HG02642 (cell line): ENCODE measurements around the gene DCAF8.

ENCODE experiments used
- ATAC-seq: cut with Tn5 transposase; IDR thresholded peaks from one replicate; pipeline ENCODE4 v1.9.1; 2021; ENCODE audit warnings: mild to moderate bottlenecking; ENCODE audit not compliant: unreplicated experiment, poor library complexity

Gene DCAF8

DNA sequence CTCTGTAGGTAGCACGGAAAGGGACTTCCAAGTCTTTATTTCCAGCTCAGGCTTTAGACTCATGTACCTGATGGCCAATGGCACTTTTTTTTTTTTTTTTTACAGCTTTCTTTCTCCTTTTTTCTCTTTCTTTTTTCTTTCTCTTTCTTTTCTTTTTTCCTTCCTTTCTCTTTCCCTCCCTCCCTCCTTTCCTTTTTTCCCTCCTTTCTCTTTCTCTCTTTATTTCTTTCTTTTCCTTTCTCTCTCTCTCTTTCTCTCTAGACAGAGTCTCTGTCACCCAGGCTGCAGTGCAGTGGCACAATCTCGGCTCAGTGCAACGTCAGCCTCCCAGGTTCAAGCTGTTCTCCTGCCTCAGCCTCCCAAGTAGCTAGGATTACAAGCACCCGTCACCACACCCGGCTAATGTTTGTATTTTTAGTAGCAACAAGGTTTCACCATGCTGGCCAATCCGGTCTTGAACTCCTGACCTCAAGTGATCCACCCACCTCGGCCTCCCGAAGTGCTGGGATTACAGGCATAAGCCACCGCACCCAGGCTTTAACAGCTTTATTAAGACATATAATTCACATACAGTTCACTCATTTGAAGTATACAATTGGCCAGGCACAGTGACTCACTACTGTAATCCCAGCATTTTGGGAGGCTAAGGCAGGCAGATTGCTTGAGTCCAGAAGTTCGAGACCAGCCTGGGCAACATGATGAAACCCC, 5.1 kb upstream of the DCAF8 start:
- ATAC-seq = no peak

DNA sequence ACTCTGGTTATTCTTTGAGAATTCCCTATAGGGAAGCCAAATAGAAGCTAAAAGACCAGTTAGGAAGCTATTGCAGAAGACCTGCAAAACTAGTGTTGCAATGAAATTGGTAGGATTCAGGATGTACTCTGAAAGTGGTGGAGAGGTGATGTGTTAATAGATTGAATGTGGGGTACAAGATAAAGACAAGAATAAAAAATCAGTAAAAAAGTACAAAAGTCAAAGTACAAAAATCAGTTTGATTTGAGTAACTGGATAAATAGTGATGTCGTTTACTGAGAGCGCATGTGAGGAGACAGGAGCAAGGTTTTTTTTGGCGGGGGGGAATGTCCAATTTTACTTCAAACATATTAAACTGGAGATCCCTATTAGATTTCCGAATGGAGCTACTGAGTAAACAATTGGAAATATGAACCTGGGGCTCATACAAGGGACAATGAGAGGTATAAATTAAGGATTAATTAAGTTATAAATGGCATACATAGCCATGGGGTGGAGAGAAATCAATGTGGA, 2.5 kb upstream of the DCAF8 start:
- ATAC-seq = no peak

DNA sequence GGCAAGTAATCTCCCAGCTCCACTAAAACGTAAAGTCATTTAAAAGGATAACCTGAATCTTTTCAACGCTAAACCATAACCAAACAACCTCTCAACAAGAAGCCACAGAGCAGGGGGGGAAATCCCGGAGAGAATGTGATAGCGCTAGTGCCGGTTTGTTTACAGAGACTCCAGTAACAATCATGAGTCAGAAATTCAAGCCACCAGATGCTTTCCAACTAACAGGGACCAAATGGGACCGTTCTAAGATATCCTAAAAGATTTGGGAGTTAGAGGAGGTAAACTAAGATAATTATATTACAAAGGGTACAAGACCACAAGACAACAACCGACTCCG, 825 bp downstream of the DCAF8 start:
- peak; percentile 27 for ATAC-seq

DNA sequence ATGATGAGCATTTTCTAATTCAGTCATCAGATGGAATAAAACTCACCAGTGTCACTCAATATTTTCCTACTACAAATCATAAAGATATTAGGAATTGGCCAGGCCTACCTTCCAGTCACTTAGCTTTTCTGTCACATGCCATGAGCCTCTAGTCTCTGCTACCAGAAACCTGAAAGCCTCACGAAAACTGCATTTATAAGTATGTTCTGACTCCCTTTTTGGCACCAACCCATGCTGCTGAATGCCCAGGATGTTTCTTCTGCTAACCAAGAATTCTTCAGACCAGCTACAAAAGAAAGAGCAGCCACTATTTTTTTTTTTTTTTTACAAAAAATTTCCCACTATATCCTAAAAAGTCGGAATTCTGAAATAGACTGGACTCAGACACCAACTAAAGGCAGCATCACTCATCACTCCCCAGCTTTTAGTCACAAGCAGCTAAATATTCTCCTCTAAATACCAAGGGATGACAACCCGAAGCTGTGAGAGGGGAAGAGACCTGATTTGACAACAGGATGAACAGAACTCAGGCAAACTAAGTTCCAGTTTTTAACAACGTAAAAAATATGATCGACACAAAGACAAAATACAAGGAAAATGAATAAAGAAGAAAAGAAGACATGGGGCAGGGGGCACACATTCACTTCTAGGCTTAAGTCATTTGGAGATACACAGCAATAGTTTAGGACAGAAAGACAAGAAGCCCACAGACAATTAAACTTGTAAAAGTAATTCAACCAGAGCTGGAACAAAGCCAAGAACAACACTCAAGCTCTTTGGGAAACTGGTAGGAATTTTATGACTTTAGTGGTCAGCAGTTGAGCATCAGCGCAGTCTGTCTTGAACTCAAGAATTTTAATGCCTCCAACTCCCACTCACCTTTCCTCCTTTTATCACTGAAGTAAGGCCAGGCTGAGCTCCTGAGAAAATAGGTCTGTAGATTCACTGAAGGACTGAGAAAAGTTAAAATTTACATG, 1.7 kb downstream of the DCAF8 start:
- no peak for ATAC-seq

DNA sequence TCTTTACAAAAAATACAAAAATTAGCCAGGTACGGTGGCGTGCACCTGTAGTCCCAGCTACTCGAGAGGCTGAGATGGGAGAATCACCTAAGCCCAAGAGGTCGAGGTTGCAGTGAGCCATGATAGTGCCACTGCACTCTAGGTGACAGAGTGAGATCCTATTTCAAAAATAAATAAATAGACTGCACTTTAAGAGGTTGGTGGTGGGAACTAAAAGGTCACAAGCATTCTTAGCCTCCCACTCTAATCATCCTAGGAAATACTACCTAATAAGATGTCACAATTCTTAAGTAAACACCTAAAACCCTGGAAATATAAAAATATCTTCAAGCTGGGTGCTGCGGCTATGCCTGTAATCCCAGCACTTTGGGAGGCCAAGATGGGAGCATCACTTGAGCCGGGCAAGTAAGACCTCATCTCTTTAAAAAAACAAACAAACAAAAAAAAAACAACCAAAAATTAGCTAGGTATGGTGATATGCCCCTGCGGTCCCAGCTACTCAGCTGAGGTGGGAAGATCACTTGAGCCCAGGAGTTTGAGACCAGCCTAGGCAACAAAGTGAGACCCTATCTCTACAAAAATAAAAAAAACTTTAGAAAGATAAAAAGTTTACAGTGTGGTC, 4.1 kb downstream of the DCAF8 start:
- no peak for ATAC-seq

DNA sequence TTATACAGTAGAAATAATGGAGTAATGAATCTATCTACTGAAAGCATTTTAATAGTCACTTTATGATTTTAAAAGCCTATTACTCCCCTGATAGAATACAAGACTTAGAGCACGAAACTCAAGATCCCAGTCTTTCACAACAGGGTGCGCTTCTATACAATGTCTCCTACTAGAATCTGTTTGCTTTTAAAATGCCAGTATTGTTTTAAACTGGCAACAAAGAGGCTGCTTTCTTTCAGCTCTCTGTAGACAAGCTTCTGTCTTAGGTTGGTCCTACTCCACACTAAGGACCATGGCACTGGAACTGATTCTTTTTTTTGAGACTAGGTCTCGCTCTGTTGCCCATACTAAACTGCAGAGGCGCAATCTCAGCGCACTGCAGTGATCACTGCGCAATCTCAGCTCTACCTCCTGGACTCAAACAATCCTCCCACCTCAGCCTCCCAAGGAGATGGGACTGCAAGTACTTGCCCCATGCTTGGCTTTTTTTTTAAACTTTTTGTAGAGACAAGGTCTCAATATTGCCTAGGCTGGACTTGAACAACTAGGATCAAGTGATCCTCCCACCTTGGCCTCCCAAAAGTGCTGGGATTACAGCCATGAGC, 4.8 kb downstream of the DCAF8 start:
- ATAC-seq = no peak

DNA sequence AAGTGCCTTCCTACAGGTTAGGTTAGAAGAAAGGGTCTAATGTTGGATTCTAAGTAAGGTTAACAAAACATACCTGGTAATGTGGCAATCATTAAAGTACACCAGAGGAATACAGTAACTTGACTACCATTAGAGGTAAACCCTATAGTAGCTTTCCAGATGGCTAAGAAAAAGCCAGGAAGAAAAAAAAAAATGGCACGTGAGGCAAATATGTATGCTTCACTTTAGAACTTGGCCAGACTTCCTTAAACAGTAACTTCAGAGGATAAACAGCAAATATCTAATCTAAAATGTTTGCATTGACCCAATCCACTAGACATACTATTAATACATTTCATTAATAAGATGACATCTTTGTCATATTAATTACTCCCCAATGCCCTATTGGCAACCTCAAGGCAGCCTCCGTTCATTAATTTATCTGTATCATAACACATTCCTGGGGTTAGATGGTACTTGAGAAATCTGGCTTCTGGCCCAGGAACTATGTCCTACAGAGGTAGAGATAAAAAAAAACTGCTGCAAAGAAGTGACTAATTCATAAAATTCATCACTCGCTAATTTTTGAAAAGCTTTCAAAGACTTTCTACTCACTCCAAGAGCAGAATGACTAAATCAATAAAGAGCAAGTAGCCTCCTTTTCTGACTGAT, 5.8 kb downstream of the DCAF8 start:
- ATAC-seq = no peak

DNA sequence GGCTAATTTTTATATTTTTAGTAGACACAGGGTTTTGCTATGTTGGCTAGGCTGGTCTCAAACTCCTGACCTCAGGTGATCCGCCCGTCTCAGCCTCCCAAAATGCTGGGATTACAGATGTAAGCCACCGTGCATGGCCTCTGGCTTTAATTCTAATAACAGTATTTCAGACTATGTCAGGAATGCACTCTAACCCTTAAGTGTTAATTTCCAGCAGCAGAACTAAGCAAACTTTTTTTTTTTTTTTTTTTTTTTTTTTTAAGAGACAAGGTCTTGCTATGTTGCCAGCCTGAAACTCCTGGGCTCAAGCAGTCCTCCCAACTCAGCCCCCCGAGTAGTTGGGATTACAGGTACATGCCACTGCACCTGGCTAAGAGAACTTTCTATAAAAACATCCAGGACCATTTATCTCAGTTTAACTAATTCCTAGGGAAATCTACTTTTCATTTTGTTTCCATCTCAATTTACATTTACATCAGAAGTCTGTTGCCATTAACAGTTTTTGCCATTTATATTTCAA, 6.5 kb downstream of the DCAF8 start:
- no peak for ATAC-seq

DNA sequence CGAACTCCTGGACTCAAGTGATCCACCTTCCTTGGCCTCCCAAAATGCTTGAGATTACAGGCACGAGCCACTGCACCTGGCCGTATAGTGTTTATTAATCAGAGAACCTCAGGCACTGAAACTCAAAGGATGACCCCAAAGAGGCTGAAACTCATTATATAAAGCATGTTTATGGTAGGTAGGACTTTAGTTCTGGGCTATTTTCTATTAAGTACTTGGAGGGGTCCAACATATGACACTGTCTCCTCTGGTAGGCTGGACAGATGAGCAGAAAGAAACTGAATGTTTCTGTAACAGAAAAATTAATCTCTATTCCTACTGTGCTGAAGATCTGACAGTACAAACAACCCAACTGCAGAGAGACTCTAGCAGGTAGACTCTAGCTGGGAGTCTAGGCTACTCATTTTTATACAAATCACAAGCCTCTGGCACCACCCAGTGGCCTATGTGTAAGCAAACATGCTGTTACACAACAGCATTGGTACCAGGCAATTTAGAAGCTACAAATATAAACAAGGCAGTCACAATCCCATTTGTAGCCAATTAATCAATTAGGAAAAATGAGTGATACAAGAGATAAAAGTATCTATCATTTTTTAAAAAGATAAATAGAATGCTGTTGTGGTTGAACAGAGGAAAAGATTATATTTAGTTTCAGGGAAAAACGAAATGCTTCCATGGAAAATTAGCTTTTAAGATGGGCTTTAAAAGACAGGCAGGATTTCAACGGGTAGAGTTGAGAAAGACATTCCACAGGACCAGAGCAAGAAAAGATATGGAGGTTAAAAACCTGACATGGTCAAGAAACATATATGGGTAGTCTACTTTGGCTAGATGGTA, 10.4 kb downstream of the DCAF8 start:
- ATAC-seq = peak; percentile 66

DNA sequence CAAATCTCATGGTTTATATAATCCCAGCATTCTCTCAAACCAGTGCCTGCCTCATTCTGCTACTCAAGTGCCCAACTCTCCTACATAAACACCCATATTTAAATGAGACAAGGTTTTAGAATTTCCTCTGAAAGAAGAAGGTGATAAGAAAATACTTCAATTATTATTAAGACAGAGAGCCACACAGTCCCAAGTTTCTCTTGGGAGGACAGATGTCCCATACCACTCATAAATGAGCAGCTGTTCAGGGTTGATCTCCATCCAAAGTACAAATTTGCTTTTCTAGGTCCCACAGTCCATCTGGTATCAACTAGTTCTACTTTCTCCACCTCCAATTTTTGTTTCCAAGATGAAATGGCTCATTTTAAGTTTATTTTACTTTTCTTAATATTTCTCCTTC, 11.3 kb downstream of the DCAF8 start:
- ATAC-seq = no peak

DNA sequence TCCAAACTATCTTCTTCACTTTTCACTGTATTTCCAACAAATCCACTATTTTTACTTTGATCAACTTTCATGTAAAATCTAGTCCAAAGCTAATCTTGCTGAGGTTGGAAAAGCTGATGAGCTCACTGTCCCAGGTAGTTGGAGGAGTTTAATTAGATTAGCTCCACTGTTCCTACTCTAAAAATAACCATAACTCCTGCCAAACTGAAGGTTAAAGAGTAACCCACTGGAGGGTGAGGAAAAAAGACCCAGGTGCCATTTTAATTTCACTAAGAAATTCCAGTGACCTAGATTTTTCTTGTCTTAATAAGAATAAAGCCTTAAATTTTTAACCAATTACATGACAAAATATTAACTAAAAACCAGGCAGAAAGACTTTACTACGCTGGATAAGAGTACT, 15.3 kb downstream of the DCAF8 start:
- ATAC-seq = no peak

DNA sequence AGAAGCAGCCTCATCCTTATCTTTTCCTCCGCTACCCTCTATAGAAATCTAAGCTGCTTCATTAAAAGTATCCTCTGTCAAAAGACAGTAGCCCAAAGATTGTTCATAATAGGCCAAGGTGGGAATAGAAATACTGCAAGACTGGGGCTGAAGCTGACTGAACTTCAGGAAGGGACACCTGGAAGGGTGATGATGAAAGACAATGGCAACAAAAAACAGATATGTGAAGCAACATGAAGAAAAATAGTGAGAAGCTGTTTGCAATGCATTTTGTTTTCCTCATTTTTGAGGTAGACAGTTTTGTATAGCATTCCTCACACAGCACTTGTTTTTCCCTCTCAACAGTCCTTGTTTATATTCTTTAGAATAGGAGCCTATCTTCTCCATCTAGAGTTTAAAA, 16.9 kb downstream of the DCAF8 start:
- ATAC-seq = no peak

DNA sequence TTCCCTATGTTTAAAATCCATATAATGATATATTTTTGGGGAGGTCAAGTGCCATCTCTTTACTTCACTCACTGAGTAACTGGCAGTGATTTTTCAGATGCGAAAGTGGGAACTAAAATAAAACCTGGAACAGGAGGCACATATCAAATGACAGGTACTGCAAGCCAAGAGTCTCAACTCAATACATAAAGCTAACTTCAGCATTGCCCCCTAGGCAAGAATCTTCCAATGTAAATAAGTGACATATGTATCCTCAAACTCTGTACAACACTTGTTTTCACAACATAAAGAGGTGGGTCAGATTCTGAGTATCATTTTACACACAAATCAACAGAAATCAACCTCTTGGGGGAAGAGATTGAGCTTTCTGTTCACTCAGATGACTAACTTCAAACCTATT, 18.1 kb downstream of the DCAF8 start:
- ATAC-seq = no peak

DNA sequence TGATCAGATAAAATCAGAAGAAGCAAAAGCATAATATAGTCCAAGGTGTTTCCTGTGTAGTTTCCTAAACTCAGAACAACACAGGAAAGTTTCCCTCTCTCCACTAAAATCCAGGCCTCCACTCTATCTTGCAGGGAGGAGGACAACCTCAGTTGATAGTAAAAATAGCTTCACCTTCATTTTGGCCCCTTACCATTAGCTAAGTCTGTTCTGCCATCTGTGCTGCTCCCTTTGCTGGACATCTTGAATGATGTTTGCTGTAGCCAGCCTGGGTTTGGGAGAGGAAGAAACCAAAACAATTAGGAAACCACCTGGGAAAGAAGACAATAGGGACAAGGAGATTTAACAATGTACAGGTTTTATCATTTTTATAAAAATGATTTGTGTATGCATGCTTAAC, 18.6 kb downstream of the DCAF8 start:
- no peak for ATAC-seq

DNA sequence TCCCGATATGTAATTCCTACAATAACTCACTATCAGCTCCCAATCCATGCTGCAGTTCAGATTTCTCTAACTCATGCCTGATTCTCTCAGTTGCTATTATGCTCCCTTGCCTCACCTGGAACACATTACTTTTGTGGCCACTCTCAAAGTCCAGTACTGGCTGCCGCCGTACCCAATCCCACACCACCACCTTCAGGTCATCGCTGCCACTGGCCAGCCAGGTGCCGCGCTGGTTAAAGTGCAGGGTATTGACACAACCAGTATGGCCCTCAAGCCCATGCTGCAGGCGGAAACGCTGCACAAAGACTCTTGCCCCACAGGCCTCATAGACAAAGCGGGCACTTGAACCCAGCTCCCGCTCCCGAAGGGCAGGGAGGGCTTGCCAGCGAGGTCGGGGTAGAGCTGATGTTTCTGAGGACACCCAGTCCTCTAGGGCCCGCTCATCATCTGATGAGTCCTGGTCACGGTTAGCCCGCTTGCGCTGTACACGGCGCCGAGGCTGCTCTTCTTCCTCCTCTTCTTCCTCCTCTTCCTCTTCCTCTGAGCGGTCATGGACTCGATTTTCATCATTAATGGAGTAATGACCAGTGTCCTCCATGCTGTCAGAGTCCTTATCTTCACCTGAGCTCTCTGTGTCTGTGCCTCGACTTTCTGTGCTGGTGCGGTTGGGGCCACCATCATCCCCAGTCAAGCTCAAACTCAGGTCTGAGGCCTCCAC, 22.6 kb downstream of the DCAF8 start:
- no peak for ATAC-seq

DNA sequence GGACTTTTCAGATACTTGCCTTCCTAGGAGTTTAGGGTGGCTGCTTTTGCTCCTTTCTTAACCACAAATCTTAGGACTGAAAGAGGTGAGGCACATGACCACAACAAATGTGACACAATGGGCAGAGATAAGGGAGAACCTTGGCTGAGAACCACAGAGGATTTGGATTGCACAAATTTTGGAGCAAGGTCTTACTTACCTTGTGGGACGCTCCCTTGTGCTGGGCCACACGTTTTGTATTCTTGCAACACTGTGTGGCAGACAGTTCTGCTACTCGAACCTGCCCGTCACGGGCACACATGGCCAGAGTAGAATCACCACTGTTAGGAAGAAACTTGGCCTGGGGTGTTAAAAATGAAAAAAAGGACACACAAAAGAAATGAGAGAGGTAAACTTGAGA, 23.9 kb downstream of the DCAF8 start:
- ATAC-seq = no peak

DNA sequence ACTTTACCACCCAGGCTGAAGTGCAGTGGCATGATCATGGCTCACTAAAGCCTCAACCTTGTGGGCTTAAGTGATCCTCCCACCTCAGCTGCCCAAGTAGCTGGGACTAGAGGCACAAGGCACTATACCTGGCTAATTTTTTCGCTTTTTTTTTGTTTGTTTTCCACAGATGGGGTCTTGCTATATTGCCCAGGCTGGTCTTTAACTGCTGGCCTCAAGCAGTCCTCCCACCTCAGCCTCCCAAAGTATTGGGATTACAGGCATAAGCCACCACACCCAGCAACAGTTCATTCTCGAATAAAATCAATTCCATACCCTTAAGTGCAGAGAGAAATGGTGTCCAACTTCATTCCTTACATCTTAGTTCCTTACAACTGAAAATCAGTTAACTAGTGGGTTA, 24.8 kb downstream of the DCAF8 start:
- ATAC-seq = no peak

DNA sequence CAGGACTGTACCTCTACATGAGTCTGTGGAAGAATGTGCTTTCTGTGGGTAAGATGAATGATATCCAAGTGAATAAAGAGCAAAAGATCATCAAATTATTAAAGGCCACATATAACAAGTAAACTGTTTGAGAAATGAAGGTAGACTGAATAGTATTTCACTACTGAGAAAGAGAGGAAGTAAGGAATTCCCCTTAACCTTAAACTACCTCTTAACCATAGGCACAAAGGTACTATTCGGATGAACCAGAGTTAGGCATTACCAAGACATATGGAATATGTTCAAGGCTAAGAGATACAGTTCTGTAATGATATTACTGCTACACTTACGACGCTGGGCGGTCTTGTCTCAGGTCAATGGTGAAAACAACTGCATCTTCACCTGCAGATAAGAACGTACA, 25.5 kb downstream of the DCAF8 start:
- ATAC-seq = no peak

DNA sequence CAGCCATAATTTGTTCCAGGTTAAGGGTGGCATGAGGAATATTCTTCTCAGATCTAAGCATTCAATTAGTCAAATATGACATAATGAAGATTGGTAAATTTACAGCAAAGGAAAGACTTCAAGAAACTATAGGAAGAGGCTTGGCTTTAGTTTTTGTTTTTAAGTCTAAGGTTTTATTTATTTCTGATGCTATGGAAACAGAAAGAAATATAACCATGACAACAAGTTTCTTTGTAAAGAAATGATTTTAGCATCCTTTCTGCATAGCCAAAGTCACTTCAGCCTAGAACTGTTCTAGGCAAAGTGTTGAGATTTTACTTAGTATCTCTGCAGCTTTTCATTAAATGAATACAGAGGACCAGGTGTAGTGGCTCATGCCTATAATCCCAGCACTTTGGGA, 29.4 kb downstream of the DCAF8 start:
- ATAC-seq = no peak
